B cell (primary cell): ENCODE measurements around the gene BIRC5. TPM values are rescaled to one million over a fixed set of nuclear protein-coding genes. Genes with fewer than 3 reads are reported as not detected.

Experiments used
- ATAC-seq: fragments of 200-7000 bp; cut with Tn5 transposase; one replicate; pipeline ENCODE4 v1.10.0; 2021; ENCODE audit warnings: low read depth, mild to moderate bottlenecking, moderate number of reproducible peaks, moderate library complexity
- CTCF ChIA-PET: fragments of 350-600 bp; sonication (Branson Sonifier 250); formaldehyde crosslinking; loops from one replicate; lab custom pipeline; 2021; ENCODE audit warnings: antibody characterized with exemption, inconsistent platforms; lab: Charles Lee
- POLR2A ChIA-PET: fragments of 350-600 bp; sonication (Branson Sonifier 250); formaldehyde crosslinking; loops from one replicate; lab custom pipeline; 2021; ENCODE audit warnings: antibody characterized with exemption; lab: Charles Lee
- DNase-seq: peaks from one replicate; pipeline ENCODE4 v3.0.0; 2013
- H2AFZ ChIP-seq: 2 replicates; pipeline ENCODE4 v1.6.1; 2012; ENCODE audit warnings: mild to moderate bottlenecking, low read depth, low read length; ENCODE audit not compliant: insufficient read depth, poor library complexity, severe bottlenecking
- H3K27ac ChIP-seq, 2 donors: 1 replicate in 1 of 2; 2 replicates in 1 of 2; pipeline ENCODE4 v1.5.1; 2012 to 2013; ENCODE audit warnings: low read length in 2 of 2, mild to moderate bottlenecking in 2 of 2, moderate library complexity in 1 of 2
- H3K27me3 ChIP-seq, 4 experiments: fragments of 200-600 bp in 1 of 4; sonication (generic) in 1 of 4; replicated peaks in 1 of 4; 1 replicate in 2 of 4; 2 replicates in 2 of 4; pipeline versions ENCODE4 v1.6.1 to v1.7.0; 2013 to 2016; ENCODE audit warnings: low read length in 3 of 4, mild to moderate bottlenecking in 2 of 4, mixed read lengths in 1 of 4, moderate library complexity in 1 of 4; ENCODE audit not compliant: insufficient read depth in 4 of 4, control insufficient read depth in 3 of 4; ENCODE audit errors: control extremely low read depth in 1 of 4
- H3K36me3 ChIP-seq, 2 experiments: replicated peaks in 1 of 2; 1 replicate in 1 of 2; 2 replicates in 1 of 2; pipeline versions ENCODE4 v1.6.1 to v1.7.1; 2013; ENCODE audit warnings: low read length in 1 of 2; ENCODE audit not compliant: insufficient read depth in 2 of 2, control insufficient read depth in 1 of 2; ENCODE audit errors: control extremely low read depth in 1 of 2, extremely low read depth in 1 of 2
- H3K4me1 ChIP-seq, 2 donors: fragments of 200-600 bp in 1 of 2; sonication (generic) in 1 of 2; 1 replicate in 1 of 2; 2 replicates in 1 of 2; pipeline versions ENCODE4 v1.5.1 to v1.6.1; 2013 to 2017; ENCODE audit warnings: low read length in 2 of 2; ENCODE audit not compliant: control insufficient read depth in 2 of 2, insufficient read depth in 2 of 2
- H3K4me2 ChIP-seq: replicated peaks from 2 replicates; pipeline ENCODE3; 2012; ENCODE audit warnings: mild to moderate bottlenecking, low read depth, low read length; ENCODE audit not compliant: poor library complexity, severe bottlenecking
- H3K4me3 ChIP-seq, 5 experiments: fragments of 200-600 bp in 1 of 5; sonication (generic) in 1 of 5; 1 replicate in 3 of 5; 2 replicates in 2 of 5; pipeline versions ENCODE4 v1.5.1 to v1.7.0; 2011 to 2016; ENCODE audit warnings: low read length in 4 of 5, mild to moderate bottlenecking in 4 of 5, low read depth in 2 of 5, control low read depth in 1 of 5, moderate library complexity in 1 of 5; ENCODE audit not compliant: insufficient read depth in 1 of 5; ENCODE audit errors: control extremely low read depth in 1 of 5, extremely low read depth in 1 of 5
- H3K79me2 ChIP-seq: fragments of 200-600 bp; sonication (generic); one replicate; pipeline ENCODE4 v1.6.0; 2016; ENCODE audit warnings: low read length; ENCODE audit not compliant: control insufficient read depth, insufficient read depth
- H3K9ac ChIP-seq: fragments of 200-600 bp; sonication (generic); 2 replicates; pipeline ENCODE4 v1.6.1; 2017; ENCODE audit warnings: mild to moderate bottlenecking, low read length, moderate library complexity
- H3K9me3 ChIP-seq, 3 donors: one replicate each; pipeline versions ENCODE4 v1.6.1 to v1.7.1; 2013; ENCODE audit warnings: low read length in 2 of 3; ENCODE audit not compliant: control insufficient read depth in 2 of 3, insufficient read depth in 1 of 3; ENCODE audit errors: control extremely low read depth in 1 of 3
- H4K20me1 ChIP-seq: 2 replicates; pipeline ENCODE4 v1.6.0; 2012; ENCODE audit warnings: mild to moderate bottlenecking, low read length; ENCODE audit not compliant: insufficient read depth, control insufficient read depth, poor library complexity, severe bottlenecking
- H3K27ac Mint-ChIP-seq: one replicate; pipeline ENCODE4 v1.8.0; 2021; ENCODE audit warnings: mixed read lengths
- H3K27me3 Mint-ChIP-seq: one replicate; pipeline ENCODE4 v1.8.0; 2021; ENCODE audit warnings: mixed read lengths
- H3K4me1 Mint-ChIP-seq: one replicate; pipeline ENCODE4 v1.8.0; 2021; ENCODE audit warnings: mixed read lengths
- H3K4me3 Mint-ChIP-seq: one replicate; pipeline ENCODE4 v1.8.0; 2021; ENCODE audit warnings: mixed read lengths
- H3K9me3 Mint-ChIP-seq: one replicate; pipeline ENCODE4 v1.8.0; 2022; ENCODE audit warnings: mixed read lengths; ENCODE audit not compliant: insufficient read depth
- EZH2 ChIP-seq: IDR thresholded peaks from 2 replicates; pipeline ENCODE4 v1.6.1; 2012; ENCODE audit warnings: borderline replicate concordance, low read depth, mild to moderate bottlenecking, moderate library complexity, low read length; ENCODE audit not compliant: insufficient read depth, poor library complexity, severe bottlenecking
- WGBS: methylation state at CpG from one replicate; pipeline ENCODE4 v1.1.5; 2013; ENCODE audit warnings: missing lambda C conversion rate; ENCODE audit not compliant: insufficient coverage; 5-methylcytosine and 5-hydroxymethylcytosine counted together
- intact Hi-C: fragments of 100-400 bp; cut with micrococcal nuclease; formaldehyde crosslinking; loops from one replicate; pipeline ENCODE4 v1.10.0; 2022
- polyA plus RNA-seq: library from polyadenylated mRNA; depleted of rRNA; stranded (reverse); fragments of >200 nt; gene quantifications from 2 replicates; pipeline ENCODE4 v1.2.3, GENCODE V29; 2012
- total RNA-seq, 2 donors: library from RNA; stranded (reverse); fragments of 120-200 nt in 1 of 2; gene quantifications; 1 replicate in 1 of 2; 2 replicates in 1 of 2; pipeline versions ENCODE4 v1.2.3 to v1.2.4, GENCODE V29; 2013 to 2022
- TF ChIP-seq, protein P1 (sequence below): fragments of 200-600 bp; IDR thresholded peaks from one replicate; pipeline ENCODE4 v1.8.0; 2022; ENCODE audit warnings: antibody characterized with exemption, mild to moderate bottlenecking

Gene BIRC5
- total and polyA plus RNA-seq, 2 donors (not counting 1 experiment from before 2014, with no cell fraction given), result 0.33 to 0.84 TPM

DNA sequence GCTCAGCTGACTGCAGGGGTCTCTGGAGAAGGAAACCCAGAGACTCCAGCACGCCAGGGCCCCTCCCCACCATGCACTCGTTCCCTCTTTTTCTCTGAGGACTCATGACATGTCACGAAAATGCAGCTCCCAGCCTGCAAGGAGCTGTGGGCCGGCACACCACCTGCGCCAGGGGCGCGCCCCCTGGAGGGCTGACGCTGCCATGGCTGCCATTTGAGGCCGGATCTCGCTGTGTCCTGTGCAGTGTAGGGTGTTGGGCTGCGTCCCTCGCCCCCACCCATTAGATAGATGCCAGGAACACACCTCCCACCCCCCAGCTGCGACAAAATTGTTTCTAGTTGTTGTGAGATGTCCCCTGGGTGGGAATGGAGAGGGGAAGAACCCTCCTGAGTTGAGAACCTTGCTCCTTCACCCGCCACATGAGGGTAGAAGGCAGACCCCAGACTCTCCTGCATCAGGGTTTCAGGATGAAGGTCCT, 37.5 kb upstream of the BIRC5 start:
- no peak overlapping the region for H3K27ac ChIP-seq
- peak overlapping the region; percentile 89 for H3K27ac Mint-ChIP-seq
- no peaks in the 10 kb centered on the region for H3K27me3 Mint-ChIP-seq
- peak overlapping the region; percentile 44 for H3K4me3 Mint-ChIP-seq
- H3K79me2 ChIP-seq, result peaks cover 28% of the 10 kb centered on the region
- no peaks in the 10 kb centered on the region for H3K9me3 ChIP-seq
- peaks cover 66 to 67% of the 10 kb centered on the region in 2 donors for H3K4me1 ChIP-seq
- H3K36me3 ChIP-seq, result peaks cover 0 to 39% of the 10 kb centered on the region in 2 experiments
- CTCF ChIA-PET, result interaction anchor here (0.6 to 19.2 kb wide), 21 partner anchors 9 to 245 kb away, joined by 3 to 357 read pairs (median 8); partner anchors contain the start of genes AFMID, TK1, TMC6 and TMC8
- H3K4me2 ChIP-seq, result peak overlapping the region; percentile 73
- 2% methylated on average over 9 of the region's 14 CpGs for WGBS
- TF ChIP-seq, protein P1, sequence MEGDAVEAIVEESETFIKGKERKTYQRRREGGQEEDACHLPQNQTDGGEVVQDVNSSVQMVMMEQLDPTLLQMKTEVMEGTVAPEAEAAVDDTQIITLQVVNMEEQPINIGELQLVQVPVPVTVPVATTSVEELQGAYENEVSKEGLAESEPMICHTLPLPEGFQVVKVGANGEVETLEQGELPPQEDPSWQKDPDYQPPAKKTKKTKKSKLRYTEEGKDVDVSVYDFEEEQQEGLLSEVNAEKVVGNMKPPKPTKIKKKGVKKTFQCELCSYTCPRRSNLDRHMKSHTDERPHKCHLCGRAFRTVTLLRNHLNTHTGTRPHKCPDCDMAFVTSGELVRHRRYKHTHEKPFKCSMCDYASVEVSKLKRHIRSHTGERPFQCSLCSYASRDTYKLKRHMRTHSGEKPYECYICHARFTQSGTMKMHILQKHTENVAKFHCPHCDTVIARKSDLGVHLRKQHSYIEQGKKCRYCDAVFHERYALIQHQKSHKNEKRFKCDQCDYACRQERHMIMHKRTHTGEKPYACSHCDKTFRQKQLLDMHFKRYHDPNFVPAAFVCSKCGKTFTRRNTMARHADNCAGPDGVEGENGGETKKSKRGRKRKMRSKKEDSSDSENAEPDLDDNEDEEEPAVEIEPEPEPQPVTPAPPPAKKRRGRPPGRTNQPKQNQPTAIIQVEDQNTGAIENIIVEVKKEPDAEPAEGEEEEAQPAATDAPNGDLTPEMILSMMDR, result peak; percentile 93
- no peak for TF ChIP-seq EZH2
- peak overlapping the region; percentile 27 for H2AFZ ChIP-seq
- no peaks in the 10 kb centered on the region for H3K9me3 Mint-ChIP-seq
- DNase-seq (peak; percentile 87), ATAC-seq (peak; percentile 59)
- POLR2A ChIA-PET, result interaction anchor here (0.7 to 19.6 kb wide), 13 partner anchors 9 to 100 kb away, joined by 3 to 432 read pairs (median 4); partner anchors contain the start of genes C17orf99, TK1, TMC6 and TMC8
- no peaks in the 10 kb centered on the region for H3K27me3 ChIP-seq
- intact Hi-C loops, result loop anchor here (1.0 kb wide), 4 partner anchors 36 to 64 kb away; no protein-coding TSS in a partner anchor
- no peak overlapping the region for H3K4me3 ChIP-seq
- peaks cover 78% of the 10 kb centered on the region for H3K4me1 Mint-ChIP-seq
- no peak overlapping the region for H3K9ac ChIP-seq
- H4K20me1 ChIP-seq, result no peaks in the 10 kb centered on the region

GRCh38 chr17:78179372-78179771, 34.7 kb upstream of the BIRC5 start:
- Histone ChIP-seq H3K36me3 (peaks cover 0 to 16% of the 10 kb centered on the region in 2 experiments), H4K20me1 (no peaks in the 10 kb centered on the region), H3K27ac (no peak overlapping the region), H2AFZ (no peak overlapping the region), H3K27me3 (no peaks in the 10 kb centered on the region), H3K4me3 (no peak overlapping the region), H3K9ac (no peak overlapping the region), H3K9me3 (no peaks in the 10 kb centered on the region), H3K4me2 (no peak overlapping the region), H3K4me1 (peaks cover 39% of the 10 kb centered on the region in 2 donors), H3K79me2 (peaks cover 24% of the 10 kb centered on the region)
- ChIA-PET CTCF (interaction anchor here (0.6 to 19.2 kb wide), 3 partner anchors 41 to 68 kb away, joined by 3 to 357 read pairs (median 142); no protein-coding TSS in a partner anchor), POLR2A (interaction anchor here (0.6 to 19.6 kb wide), 2 partner anchors 45 to 606 kb away, joined by 4 to 432 read pairs; partner anchors contain the start of genes TMC6 and TMC8)
- intact Hi-C loops, result no loop called here
- H3K4me1 Mint-ChIP-seq, result peaks cover 50% of the 10 kb centered on the region
- no peaks in the 10 kb centered on the region for H3K9me3 Mint-ChIP-seq
- H3K27ac Mint-ChIP-seq, result peak overlapping the region; percentile 41
- no peak for ATAC-seq
- no peak for DNase-seq
- H3K27me3 Mint-ChIP-seq, result no peaks in the 10 kb centered on the region
- TF ChIP-seq, protein P1, result no peak
- TF ChIP-seq EZH2, result no peak
- WGBS, result 95% methylated on average over 15 of the region's 17 CpGs
- H3K4me3 Mint-ChIP-seq, result no peak overlapping the region
